ENCODE measurements around the gene FAM118B.
A peak's percentile ranks its signal among the peaks of the same experiment; 100 is the strongest.

FAM118B gene

DNA sequence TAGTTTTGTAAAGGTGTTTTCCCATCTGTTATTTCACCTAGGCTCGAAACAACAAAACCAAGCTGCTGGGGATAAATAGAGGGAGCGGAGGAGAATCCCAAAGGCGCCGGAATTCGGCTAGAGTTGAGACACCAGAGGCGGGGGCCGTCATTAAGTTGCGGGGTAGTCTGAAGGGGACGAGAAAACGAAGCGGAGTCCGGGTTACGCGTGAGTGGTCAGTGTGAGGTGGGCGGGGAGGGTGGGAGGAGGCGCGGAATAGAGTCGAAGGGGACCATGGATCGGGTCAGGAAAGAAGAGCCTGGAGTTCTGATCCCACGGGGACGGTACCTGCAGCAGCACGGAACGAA lies 56.8 kb downstream of the FAM118B start:
- H3K36me3 ChIP-seq (ENCODE audit: control insufficient read depth, insufficient read depth, low read length), result peaks cover 35% of the 10 kb centered on the region

DNA sequence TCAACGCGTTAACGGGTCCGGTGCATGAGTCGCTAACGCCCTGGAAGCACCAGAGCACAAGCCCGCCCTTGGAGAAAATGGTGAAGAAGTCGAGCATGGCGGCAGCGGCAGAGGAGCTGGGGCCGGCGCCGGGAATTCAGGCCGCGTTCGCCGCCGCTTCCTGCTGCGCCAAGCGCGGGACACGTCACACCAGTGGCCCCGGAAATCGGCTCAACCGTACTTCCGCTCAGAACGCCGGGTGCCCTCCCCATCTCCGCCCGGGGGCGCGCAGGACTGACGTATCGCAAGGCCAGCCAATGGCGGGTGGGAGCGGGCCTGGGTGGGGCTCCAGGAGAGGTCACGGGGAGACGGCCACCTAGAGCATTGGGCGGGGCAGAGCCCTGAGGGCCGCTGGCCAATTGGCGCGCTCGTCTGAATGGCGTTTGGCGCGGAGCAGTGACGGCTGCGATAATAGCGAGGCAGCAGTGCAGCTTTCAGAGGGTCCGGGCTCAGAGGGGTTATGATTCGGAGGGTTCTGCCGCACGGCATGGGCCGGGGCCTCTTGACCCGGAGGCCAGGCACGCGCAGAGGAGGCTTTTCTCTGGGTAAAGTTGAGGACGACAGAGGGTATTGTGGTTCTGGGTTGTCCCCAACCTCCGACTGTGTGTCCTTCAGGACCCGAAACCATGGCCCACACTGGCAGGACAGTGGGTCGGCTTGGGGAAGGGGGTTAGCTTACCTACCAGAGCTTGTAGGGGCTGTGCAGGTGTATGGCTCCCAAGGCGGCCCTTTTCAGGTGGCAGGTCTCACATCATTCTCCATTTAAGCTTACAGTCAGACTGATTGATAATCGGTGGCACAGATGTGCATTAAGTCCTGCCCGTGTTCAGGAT lies 57.4 kb downstream of the FAM118B start, which contains the start of the genes FOXRED1 and SRPRA:
Gene FOXRED1, plus strand, starts transcription at position 447 of the 872 bp plus-strand sequence. Its CDS starts 53 bp downstream, at position 500.
Gene SRPRA, minus strand, starts transcription at position 188 of the 872 bp plus-strand sequence. Its CDS starts 91 bp downstream, at position 97.
- Histone ChIP-seq H3K36me3 (ENCODE audit: control insufficient read depth, insufficient read depth, low read length) (peaks cover 34% of the 10 kb centered on the region), H3K4me3 (ENCODE audit: low read length) (peak within 1 kb of the TSS; percentile 97), H3K27me3 (ENCODE audit: control insufficient read depth, insufficient read depth, low read length) (no peaks in the 10 kb centered on the region), H3K9ac (ENCODE audit: low read length) (peak within 1 kb of the TSS; percentile 92), H3K27ac (ENCODE audit: low read depth, low read length) (peak within 1 kb of the TSS; percentile 85), H3K4me1 (ENCODE audit: control insufficient read depth, insufficient read depth, low read length) (peaks cover 6% of the 10 kb centered on the region)

More for the DNA sequence above, 56.8 kb downstream of the FAM118B start:
- Histone ChIP-seq H3K9ac (ENCODE audit: low read length) (peak overlapping the region; percentile 92), H3K4me3 (ENCODE audit: low read length) (peak overlapping the region; percentile 97), H3K27ac (ENCODE audit: low read depth, low read length) (peak overlapping the region; percentile 85), H3K27me3 (ENCODE audit: control insufficient read depth, insufficient read depth, low read length) (no peaks in the 10 kb centered on the region), H3K4me1 (ENCODE audit: control insufficient read depth, insufficient read depth, low read length) (peaks cover 6% of the 10 kb centered on the region)

DNA sequence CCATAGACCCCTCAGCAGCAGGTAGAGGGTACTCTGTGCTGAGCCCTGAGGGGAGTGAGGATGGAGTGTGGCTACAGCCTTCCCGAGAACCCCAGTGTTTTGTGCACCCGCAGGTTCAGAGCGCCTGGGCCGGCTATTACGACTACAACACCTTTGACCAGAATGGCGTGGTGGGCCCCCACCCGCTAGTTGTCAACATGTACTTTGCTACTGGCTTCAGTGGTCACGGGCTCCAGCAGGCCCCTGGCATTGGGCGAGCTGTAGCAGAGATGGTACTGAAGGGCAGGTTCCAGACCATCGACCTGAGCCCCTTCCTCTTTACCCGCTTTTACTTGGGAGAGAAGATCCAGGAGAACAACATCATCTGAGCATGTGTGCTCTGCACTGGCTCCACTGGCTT lies 65.7 kb downstream of the FAM118B start:
- Histone ChIP-seq H3K27ac (ENCODE audit: low read depth, low read length) (no peak overlapping the region), H3K9ac (ENCODE audit: low read length) (no peak overlapping the region), H3K27me3 (ENCODE audit: control insufficient read depth, insufficient read depth, low read length) (no peaks in the 10 kb centered on the region), H3K36me3 (ENCODE audit: control insufficient read depth, insufficient read depth, low read length) (peaks cover 14% of the 10 kb centered on the region), H3K4me1 (ENCODE audit: control insufficient read depth, insufficient read depth, low read length) (peaks cover 5% of the 10 kb centered on the region), H3K4me3 (ENCODE audit: low read length) (no peak overlapping the region)

DNA sequence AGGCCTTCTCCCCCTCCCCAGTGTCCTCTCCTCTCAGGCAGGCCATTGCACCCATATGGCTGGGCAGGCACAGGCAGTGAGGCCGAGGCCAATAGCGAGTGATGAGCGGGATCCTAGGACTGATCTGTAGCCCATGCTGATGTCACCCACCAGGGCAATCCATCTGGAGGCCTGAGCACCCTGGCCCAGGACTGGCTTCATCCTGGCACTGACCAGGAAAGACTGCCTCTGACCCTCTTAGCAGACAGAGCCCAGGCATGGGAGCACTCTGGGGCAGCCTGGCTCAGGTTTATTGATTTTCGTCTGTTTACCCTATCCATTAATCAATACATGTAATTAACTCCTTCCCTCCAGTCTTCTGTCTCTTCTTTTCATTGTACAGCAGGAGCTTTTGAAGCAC lies 66.2 kb downstream of the FAM118B start:
- Histone ChIP-seq H3K36me3 (ENCODE audit: control insufficient read depth, insufficient read depth, low read length) (peaks cover 14% of the 10 kb centered on the region), H3K9ac (ENCODE audit: low read length) (no peak overlapping the region), H3K27me3 (ENCODE audit: control insufficient read depth, insufficient read depth, low read length) (no peaks in the 10 kb centered on the region), H3K4me3 (ENCODE audit: low read length) (no peak overlapping the region), H3K4me1 (ENCODE audit: control insufficient read depth, insufficient read depth, low read length) (peaks cover 5% of the 10 kb centered on the region), H3K27ac (ENCODE audit: low read depth, low read length) (no peak overlapping the region)

DNA sequence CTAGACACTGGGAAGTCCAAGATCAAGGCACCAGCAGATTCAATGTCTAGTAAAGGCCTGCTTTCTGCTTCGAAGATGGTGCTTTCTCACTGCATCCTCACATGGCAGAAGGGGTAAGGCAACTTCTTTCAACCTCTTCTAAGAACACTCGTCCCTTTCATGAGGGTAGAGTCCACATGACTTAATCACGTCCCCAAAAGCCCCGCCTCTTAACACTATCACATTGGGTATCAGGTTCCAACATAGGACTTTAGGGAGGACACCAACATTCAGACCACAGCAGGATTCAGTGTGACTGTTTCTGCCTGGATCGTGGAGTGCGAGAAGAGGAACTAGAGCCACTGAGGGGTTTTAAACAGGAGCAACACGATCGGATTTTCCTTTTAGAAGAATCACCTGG lies 67.6 kb downstream of the FAM118B start:
- Histone ChIP-seq H3K4me1 (ENCODE audit: control insufficient read depth, insufficient read depth, low read length) (peaks cover 5% of the 10 kb centered on the region), H3K27ac (ENCODE audit: low read depth, low read length) (no peak overlapping the region)

DNA sequence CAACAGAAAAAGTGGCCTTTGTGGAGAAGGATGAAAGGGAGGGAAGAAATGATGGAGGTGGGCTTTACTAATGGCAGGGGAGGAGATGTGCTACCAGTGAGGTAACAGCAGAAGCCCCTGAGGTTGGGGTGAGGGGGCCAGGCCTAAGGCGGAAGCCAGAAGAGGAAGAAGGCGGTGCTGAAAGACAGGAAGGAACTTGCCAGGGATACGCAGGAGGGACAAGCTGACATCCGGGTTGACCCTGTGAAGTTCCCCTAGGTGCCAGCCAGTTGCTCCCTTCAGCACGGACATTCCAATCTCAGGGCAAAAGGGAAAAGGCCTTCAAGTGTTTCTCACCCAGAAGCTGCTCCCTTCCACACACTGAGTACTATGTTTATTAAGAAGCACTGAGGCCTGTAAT lies 69.0 kb downstream of the FAM118B start:
- no peak overlapping the region for H3K9ac ChIP-seq (ENCODE audit: low read length)
- H3K27ac ChIP-seq (ENCODE audit: low read depth, low read length), result no peak overlapping the region
- H3K4me3 ChIP-seq (ENCODE audit: low read length), result no peak overlapping the region
- H3K36me3 ChIP-seq (ENCODE audit: control insufficient read depth, insufficient read depth, low read length), result peaks cover 3% of the 10 kb centered on the region
- H3K4me1 ChIP-seq (ENCODE audit: control insufficient read depth, insufficient read depth, low read length), result peaks cover 5% of the 10 kb centered on the region
- no peaks in the 10 kb centered on the region for H3K27me3 ChIP-seq (ENCODE audit: control insufficient read depth, insufficient read depth, low read length)

More for the DNA sequence above, 67.6 kb downstream of the FAM118B start:
- H3K36me3 ChIP-seq (ENCODE audit: control insufficient read depth, insufficient read depth, low read length), result peaks cover 10% of the 10 kb centered on the region
- H3K9ac ChIP-seq (ENCODE audit: low read length), result no peak overlapping the region
- no peaks in the 10 kb centered on the region for H3K27me3 ChIP-seq (ENCODE audit: control insufficient read depth, insufficient read depth, low read length)
- no peak overlapping the region for H3K4me3 ChIP-seq (ENCODE audit: low read length)

DNA sequence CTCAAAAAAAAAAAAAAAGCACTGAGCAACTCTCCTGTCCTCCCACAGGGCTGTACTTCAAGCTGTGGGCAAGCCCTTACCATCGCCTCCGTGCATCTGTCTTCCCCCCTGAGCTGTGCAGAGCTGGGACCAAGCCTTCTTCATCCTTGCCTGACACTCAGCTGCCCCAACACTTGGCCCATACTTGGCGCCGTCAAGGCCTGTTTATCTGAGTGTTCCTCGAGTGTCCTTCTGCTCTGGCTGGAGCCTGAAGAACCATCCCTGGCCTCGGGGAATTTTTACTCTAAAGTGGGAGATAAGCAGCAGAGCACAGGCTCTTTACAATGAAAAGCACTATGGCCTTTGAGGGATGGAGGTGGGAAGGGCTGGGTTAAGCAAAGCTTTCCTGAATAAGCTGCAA lies 69.7 kb downstream of the FAM118B start:
- no peak overlapping the region for H3K27ac ChIP-seq (ENCODE audit: low read depth, low read length)
- H3K27me3 ChIP-seq (ENCODE audit: control insufficient read depth, insufficient read depth, low read length), result no peaks in the 10 kb centered on the region
- H3K9ac ChIP-seq (ENCODE audit: low read length), result no peak overlapping the region
- no peak overlapping the region for H3K4me3 ChIP-seq (ENCODE audit: low read length)
- H3K4me1 ChIP-seq (ENCODE audit: control insufficient read depth, insufficient read depth, low read length), result peaks cover 5% of the 10 kb centered on the region
- H3K36me3 ChIP-seq (ENCODE audit: control insufficient read depth, insufficient read depth, low read length), result no peaks in the 10 kb centered on the region

DNA sequence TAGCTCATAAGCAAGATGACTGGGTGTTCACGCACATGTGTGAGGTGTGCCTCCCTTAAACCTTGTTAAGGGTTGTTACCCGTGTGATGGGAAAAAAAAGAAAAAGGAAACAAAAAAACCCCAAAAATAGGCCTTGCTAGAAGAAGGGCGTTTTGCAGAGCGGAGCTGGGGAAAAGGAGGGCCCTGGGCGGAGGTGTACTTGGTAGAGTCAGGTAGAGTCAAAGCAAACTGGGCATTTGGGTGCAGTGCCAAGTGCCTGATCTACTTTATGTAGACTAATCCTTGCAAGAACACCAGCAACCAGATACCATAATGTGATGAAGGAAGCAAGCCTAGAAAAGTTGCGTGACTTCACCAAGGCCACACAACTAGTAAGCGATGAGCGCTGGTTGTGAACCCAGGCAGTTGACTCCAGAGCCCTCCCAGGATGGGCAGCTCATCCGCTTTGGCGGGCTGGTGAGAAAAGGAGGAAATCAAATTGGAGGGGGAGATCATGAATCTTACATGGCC lies 70.1 kb downstream of the FAM118B start:
- Histone ChIP-seq H3K27me3 (ENCODE audit: control insufficient read depth, insufficient read depth, low read length) (no peaks in the 10 kb centered on the region), H3K36me3 (ENCODE audit: control insufficient read depth, insufficient read depth, low read length) (no peaks in the 10 kb centered on the region), H3K4me1 (ENCODE audit: control insufficient read depth, insufficient read depth, low read length) (peaks cover 5% of the 10 kb centered on the region), H3K9ac (ENCODE audit: low read length) (no peak overlapping the region), H3K27ac (ENCODE audit: low read depth, low read length) (peak overlapping the region; percentile 84), H3K4me3 (ENCODE audit: low read length) (peak overlapping the region; percentile 47)

DNA sequence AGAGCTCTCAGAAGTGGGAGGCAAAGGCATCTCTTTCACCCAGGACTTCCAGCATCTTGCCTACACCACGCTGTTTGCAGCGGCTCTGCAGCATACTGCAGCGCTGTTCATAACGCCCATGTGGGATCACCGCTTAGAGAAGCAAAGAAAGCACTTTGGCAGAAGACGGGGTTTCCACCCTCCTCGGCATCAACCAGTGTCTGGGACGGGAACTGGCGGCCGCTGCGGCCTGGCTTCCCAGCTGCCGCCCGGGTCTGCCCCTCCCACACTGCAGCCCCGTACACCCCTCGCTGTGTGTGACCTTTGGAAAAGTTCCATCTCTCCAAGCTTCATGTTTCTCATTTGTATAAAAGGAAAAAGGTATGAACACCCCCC lies 70.8 kb downstream of the FAM118B start:
- Histone ChIP-seq H3K4me3 (ENCODE audit: low read length) (peak overlapping the region; percentile 47), H3K9ac (ENCODE audit: low read length) (peak overlapping the region; percentile 50), H3K4me1 (ENCODE audit: control insufficient read depth, insufficient read depth, low read length) (peaks cover 5% of the 10 kb centered on the region), H3K27me3 (ENCODE audit: control insufficient read depth, insufficient read depth, low read length) (no peaks in the 10 kb centered on the region), H3K36me3 (ENCODE audit: control insufficient read depth, insufficient read depth, low read length) (no peaks in the 10 kb centered on the region), H3K27ac (ENCODE audit: low read depth, low read length) (peak overlapping the region; percentile 84)

DNA sequence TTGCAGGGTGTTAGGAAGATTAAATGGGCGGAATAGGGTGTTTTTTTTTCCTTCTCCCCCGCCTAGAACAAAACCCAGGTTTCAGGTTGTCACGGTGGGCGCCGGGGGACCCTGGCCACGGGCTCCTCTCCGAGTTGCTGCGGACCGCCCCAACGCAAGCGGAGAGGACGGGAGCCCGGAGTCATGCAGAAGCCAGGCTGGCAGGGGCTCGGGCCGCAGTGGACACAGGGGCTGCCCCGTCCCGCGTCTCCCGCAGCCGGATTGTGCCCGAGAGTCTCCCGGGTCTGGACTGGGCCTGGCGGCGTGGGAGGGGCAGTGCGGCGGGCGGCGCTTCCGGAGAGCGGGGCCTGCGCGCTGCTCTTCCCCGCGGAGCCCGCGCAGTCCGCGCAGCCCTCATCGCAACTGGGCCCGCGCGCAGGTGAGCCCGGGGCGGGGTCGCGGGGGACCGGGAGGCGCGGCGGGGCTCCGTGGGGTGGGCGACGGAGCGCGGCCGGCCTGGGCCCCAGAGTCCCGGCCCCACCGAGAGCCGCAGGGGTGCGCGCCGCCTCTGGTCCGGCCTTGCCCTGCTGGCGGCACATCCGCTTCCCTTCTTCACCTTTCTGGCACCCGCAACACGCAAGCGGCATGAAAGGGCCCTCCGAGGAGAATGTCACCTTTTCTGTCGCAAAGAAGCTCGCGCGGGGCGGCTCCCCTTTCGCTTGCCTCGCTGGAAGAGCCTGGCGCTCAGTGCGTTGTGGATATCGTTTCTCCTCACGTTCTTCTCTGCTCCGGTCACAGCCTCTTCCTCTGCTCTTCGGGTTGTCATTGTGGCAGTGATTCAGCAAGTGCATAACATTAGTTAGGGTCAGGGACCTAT lies 71.4 kb downstream of the FAM118B start, which contains the start of gene TIRAP:
Gene TIRAP, plus strand, starts transcription at position 358 of the 856 bp plus-strand sequence. CDS start 7,802 bp downstream, outside the sequence.
- no peaks in the 10 kb centered on the region for H3K36me3 ChIP-seq (ENCODE audit: control insufficient read depth, insufficient read depth, low read length)
- peak within 1 kb of the TSS; percentile 47 for H3K4me3 ChIP-seq (ENCODE audit: low read length)
- peaks cover 5% of the 10 kb centered on the region for H3K4me1 ChIP-seq (ENCODE audit: control insufficient read depth, insufficient read depth, low read length)
- H3K27ac ChIP-seq (ENCODE audit: low read depth, low read length), result peak within 1 kb of the TSS; percentile 84
- H3K27me3 ChIP-seq (ENCODE audit: control insufficient read depth, insufficient read depth, low read length), result no peaks in the 10 kb centered on the region
- peak within 1 kb of the TSS; percentile 50 for H3K9ac ChIP-seq (ENCODE audit: low read length)

DNA sequence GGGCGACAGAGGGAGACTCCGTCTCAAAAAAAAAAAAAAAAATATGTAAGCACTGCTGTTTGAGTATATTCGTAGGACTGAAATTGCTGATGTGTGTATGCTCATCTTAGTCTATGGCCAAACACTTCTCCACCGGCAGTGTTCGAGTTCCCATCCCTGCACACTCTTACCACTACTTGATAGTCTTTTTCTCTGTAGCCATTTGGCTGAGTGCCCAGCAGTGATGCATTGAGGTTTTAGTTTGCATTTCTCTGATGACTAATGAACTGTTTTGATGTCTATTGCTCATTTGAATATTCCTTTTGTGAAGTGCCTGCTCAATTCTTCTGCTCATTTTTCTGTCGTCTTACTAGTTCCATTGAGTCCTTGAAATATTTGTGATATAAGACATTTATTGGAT lies 73.2 kb downstream of the FAM118B start:
- Histone ChIP-seq H3K4me1 (ENCODE audit: control insufficient read depth, insufficient read depth, low read length) (peaks cover 5% of the 10 kb centered on the region), H3K27me3 (ENCODE audit: control insufficient read depth, insufficient read depth, low read length) (no peaks in the 10 kb centered on the region), H3K9ac (ENCODE audit: low read length) (no peak overlapping the region), H3K36me3 (ENCODE audit: control insufficient read depth, insufficient read depth, low read length) (peaks cover 2% of the 10 kb centered on the region), H3K4me3 (ENCODE audit: low read length) (no peak overlapping the region), H3K27ac (ENCODE audit: low read depth, low read length) (no peak overlapping the region)

DNA sequence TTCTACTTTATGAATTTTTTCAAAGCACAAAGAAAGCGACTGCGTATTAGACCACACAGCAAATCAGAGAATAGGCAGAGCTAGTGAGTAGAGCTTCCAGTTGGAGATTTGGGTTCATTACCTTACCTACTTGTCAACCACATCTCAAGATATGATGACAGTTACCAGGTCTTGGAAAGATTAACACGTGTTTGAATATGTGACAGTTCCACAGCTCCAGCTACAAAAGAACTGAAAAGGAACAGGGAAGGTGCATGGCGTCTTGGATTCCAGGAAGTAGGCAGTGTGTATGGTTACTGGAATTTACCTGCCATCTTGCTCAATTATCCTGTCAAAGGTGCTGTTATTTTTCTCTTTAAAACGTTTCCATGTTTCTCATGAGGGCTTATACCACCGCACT lies 76.7 kb downstream of the FAM118B start:
- peaks cover 26% of the 10 kb centered on the region for H3K36me3 ChIP-seq (ENCODE audit: control insufficient read depth, insufficient read depth, low read length)

More for the DNA sequence above, 76.7 kb downstream of the FAM118B start:
- Histone ChIP-seq H3K4me3 (ENCODE audit: low read length) (no peak overlapping the region), H3K9ac (ENCODE audit: low read length) (no peak overlapping the region), H3K27ac (ENCODE audit: low read depth, low read length) (no peak overlapping the region), H3K4me1 (ENCODE audit: control insufficient read depth, insufficient read depth, low read length) (peaks cover 3% of the 10 kb centered on the region), H3K27me3 (ENCODE audit: control insufficient read depth, insufficient read depth, low read length) (no peaks in the 10 kb centered on the region)

Data from rectal smooth muscle tissue (tissue), 1 donor.